Hematopoietic multipotent progenitor cell treated with erythropoietin and hydrocortisone succinate and interleukin-3 and kit ligand, for 4 days (in vitro differentiated cells): ENCODE measurements around the gene UBR2.
A peak's percentile ranks its signal among the peaks of the same experiment; 100 is the strongest.

ENCODE experiments used
- DNase-seq: peaks from one replicate; pipeline ENCODE4 v3.0.0-alpha.2; 2015

Gene UBR2

GRCh38 chr6:42618686-42619085 is 54.9 kb downstream of the UBR2 start:
- DNase-seq, result no peak

DNA sequence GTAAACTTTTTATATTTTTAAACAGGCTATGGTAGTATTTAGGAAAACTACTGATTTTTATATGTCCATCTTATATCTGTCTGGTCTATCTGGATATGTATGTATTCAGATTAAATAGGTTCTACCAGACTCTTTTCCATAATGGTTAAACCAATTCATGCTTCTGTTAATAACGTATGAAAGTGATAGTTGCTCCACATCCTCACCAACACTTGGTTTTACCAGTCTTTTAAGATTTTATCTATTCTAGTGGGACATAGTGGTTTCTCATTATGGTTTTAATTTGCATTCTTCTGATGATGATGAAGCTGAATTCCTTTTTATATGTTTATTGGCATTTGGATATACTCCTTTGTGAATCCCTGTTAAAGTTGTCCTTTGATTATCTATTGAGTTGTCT is 56.1 kb downstream of the UBR2 start:
- DNase-seq, result no peak

GRCh38 chr6:42624601-42625000 is 60.8 kb downstream of the UBR2 start:
- DNase-seq, result no peak

GRCh38 chr6:42627044-42627443 is 63.2 kb downstream of the UBR2 start:
- peak; percentile 32 for DNase-seq

DNA sequence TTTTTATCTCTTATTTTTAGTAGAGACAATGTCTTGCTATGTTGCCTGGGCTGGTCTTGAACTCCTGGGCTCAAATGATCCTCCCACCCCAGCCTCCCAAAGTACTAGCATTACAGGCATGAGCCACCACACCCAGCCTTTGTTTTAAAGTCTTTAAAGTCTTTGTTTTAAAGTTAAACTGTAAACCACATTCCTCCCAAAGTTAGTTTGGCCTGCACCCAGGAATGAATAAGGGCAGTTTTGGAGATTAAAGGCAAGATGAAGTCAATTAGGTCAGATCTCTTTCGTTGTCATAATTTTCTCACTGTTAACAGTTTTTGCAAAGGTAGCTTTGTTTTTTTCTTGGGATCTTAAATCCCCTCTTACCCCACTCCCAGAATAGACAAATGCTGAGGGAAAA is 63.8 kb downstream of the UBR2 start:
- DNase-seq, result peak; percentile 31

GRCh38 chr6:42628604-42629003 is 64.8 kb downstream of the UBR2 start:
- DNase-seq, result no peak

DNA sequence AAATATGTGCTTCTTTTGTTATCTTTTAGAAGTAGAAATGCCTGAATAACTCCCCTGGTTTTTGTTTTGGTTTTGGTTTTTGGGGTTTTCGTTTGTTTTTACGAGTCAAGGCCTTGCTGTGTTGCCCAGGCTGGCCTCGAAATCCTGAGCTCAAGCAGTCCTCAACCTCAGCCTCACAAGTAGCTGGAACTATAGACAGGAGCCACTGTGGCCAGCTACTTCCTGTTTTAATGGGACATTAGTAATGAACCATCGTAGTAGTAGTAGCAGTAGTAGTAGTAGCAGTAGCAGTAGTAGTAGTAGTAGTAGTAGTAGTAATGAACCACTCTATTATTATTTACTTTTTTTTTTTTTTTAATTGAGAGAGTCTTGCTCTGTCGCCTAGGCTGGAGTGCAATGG is 66.0 kb downstream of the UBR2 start:
- peak; percentile 53 for DNase-seq

DNA sequence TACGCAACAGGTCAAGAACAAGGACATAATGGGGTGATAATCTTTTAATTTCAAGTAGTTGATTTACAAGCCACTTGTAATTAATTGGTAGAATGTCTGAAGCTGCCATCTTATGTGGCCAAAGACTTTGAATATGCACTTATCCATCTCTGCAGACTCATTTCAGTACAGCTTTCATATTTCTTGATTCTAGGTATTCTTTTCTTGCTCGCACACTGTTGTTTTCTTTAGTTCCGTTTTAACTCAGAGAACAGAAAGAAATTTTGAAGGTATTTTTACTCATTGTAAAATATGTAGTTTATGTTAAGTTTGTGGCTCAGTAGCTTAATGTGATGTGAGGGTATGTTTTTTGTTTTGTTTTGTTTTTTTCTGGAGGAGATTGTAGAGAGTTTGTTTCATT is 73.9 kb downstream of the UBR2 start:
- no peak for DNase-seq

GRCh38 chr6:42642794-42643193 is 79.0 kb downstream of the UBR2 start:
- no peak for DNase-seq

DNA sequence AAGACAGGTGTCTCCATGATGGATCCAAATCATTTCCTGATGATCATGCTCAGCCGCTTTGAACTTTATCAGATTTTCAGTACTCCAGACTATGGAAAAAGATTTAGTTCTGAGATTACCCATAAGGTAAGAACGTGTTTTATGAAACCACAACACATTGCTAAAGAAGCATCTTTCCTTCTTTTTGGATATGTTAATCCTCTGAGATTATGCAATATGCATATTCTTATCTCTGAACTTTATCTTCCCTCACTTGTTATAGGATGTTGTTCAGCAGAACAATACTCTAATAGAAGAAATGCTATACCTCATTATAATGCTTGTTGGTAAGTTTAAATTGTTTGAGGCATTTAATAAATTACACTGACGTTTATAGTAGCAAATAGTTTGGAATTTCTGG is 80.4 kb downstream of the UBR2 start:
- DNase-seq, result no peak

GRCh38 chr6:42652024-42652746 is 88.4 kb downstream of the UBR2 start:
- no peak for DNase-seq

- no peak for DNase-seq
Observed at GRCh38 chr6:42653851-42654250, 90.0 kb downstream of the UBR2 start.

DNA sequence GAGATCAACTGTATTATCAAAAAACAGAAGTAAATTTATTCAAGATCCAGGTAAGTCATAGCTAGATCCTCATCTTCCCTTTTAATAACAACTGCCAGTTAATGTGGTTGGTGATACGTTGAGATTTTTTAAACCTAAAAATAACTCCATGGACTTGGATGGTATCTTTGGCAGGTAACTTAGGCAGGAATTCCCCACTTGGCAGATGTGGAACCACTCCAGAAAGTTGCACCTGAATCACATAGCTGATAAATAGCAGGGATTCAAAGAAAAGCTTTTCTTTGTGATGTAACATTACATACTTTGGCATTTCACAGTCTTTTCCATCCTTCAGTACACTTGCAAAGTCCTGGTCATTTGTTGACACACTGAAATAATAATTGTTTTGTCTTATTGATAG is 96.0 kb downstream of the UBR2 start:
- DNase-seq, result no peak

- peak; percentile 88 for DNase-seq
Observed at GRCh38 chr6:42661540-42662153, 97.8 kb downstream of the UBR2 start.

DNA sequence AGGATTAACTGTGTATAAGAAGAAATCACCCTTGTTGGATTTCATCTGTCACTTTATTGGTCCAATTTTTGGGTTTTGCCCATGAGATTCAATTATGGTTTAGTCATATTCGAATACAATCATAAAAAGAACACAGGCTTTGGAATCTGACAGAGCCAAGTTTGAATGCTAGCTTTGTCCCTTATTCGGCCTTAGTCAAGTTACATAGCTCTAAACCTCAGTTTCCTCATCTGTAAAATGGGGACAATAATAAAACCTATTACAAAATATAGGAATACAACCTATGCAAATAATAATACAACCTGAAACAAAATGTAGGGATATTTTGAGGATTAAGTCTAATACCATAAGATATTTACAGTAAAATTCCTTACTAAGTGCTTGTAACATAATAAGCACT is 100.9 kb downstream of the UBR2 start:
- DNase-seq, result no peak

DNA sequence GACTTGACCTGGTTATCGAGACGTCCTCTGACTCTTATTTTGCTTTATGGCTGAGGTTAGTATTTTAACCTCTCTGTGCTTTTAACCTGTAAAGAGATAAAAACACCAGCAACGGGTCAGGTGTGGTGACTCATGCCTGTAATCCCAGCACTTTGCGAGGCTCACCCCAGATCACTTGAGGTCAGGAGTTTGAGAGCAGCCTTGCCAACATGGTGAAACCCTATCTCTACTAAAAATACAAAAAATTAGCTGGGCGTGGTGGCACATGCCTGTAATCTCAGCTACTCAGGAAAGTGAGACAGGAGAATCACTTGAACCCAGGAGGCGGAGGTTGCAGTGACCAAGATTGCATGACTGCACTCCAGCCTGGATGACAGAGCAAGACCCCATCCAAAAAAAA is 110.5 kb downstream of the UBR2 start:
- peak; percentile 63 for DNase-seq

DNA sequence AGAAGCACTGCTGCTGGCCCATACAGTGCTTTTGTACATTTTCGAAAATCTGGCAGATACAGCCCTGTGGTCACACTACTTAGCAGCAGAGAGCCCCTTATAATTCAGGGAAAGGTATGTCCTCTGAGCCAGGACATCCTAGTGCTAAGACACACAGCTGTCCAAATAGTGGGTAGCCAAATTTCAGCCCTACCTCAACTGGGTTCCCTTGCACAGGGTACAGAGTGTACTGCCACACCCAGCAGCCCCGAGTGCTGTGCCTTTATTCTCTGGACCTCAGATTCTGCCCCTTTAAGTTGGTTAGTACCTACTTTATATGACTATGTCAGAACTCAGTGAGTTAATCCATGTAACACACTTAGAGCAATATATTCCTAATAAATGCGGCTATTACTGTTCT is 111.0 kb downstream of the UBR2 start:
- DNase-seq, result no peak

GRCh38 chr6:42679358-42679757 is 115.5 kb downstream of the UBR2 start:
- no peak for DNase-seq

DNA sequence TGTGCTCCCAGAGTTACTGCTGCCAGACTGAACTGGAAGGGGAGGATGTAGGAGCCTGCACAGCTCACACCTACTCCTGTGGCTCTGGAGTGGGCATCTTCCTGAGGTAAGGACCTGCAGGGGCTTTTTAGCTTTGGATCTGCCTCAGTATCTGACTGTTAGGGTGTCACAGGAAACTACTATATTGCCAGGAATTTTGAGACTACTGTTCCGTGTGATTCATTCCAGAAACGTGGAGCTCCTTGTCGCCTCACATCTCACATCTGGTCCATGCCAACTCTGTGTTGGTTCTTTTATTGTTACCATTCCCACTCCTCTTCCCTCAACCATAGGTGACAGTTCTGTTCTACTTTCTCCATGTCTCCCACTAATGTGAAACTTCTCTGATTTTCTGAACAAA is 124.5 kb downstream of the UBR2 start:
- no peak for DNase-seq

GRCh38 chr6:42689371-42689770 is 125.5 kb downstream of the UBR2 start:
- no peak for DNase-seq

DNA sequence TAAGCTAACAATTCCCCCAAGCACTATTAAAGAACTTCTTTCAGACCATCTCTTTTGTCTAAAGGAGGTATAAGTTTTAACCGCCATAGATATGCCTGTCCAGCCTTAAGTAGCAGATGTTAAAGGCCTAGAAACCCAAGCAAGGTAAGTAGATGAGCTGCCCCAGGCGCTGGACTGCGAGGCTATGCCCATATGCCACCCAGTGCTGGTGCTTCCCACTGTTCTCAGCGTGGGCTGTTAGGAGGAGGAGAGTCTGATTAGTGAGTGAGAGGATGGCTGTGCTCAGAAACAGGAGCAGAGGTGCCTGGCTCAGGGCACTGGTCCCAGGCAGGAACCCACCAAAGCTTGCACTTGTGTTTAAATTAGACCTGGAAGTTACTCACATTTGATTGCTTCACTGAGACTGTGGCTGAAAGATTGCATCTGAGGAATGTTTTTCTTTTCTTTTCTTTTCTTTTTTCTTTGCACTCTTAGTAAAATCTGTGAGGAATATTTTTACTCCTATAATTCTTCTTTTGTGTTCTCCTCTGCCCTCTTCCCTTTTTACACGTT is 126.4 kb downstream of the UBR2 start:
- DNase-seq, result no peak

GRCh38 chr6:42690872-42691271 is 127.0 kb downstream of the UBR2 start:
- no peak for DNase-seq

- no peak for DNase-seq
Observed at GRCh38 chr6:42692137-42692911, 128.5 kb downstream of the UBR2 start.
